K562 (cell line): ENCODE data around the gene TXNRD2. TPM values are rescaled to one million over a fixed set of nuclear protein-coding genes. Genes with fewer than 3 reads are reported as not detected.
A peak's percentile ranks its signal among the peaks of the same experiment; 100 is the strongest.

Experiments
- BDP1 ChIP-seq: IDR thresholded peaks from 3 replicates; pipeline ENCODE4 v1.6.1; 2011; ENCODE audit not compliant: insufficient read length, insufficient read depth
- CCNT2 ChIP-seq: IDR thresholded peaks from 2 replicates; pipeline ENCODE4 v1.6.1; 2011; ENCODE audit warnings: borderline replicate concordance, low read depth, mild to moderate bottlenecking, moderate library complexity, mixed read lengths, low read length; ENCODE audit not compliant: insufficient read length; ENCODE audit errors: extremely low read depth
- HOXB6 ChIP-seq: fragments of 250-450 bp; sonication (Bioruptor Pico); IDR thresholded peaks from 2 replicates; pipeline ENCODE4 v1.5.1; 2022; ENCODE audit warnings: mild to moderate bottlenecking, borderline replicate concordance
- PRMT5 ChIP-seq: sonication (generic); formaldehyde crosslinking; IDR thresholded peaks from 2 replicates; pipeline ENCODE4 v1.5.0; 2020; ENCODE audit warnings: missing genetic modification reagents
- SAP30 ChIP-seq: fragments of 200-600 bp; sonication (generic); IDR thresholded peaks from 2 replicates; pipeline ENCODE4 v1.6.1; 2012; ENCODE audit warnings: borderline replicate concordance, low read depth, mild to moderate bottlenecking, moderate library complexity, low read length, control low read depth, inconsistent platforms; ENCODE audit not compliant: insufficient read depth, poor library complexity, severe bottlenecking
- SMARCB1 ChIP-seq: IDR thresholded peaks from 2 replicates; pipeline ENCODE4 v1.6.1; 2011; ENCODE audit warnings: improper control_type of control experiment, low read depth; ENCODE audit not compliant: insufficient read length
- SNIP1 ChIP-seq: fragments of 450-650 bp; IDR thresholded peaks from 2 replicates; pipeline ENCODE4 v1.7.1; 2017; ENCODE audit warnings: low read depth, mild to moderate bottlenecking
- ZNF316 ChIP-seq: fragments of 450-650 bp; IDR thresholded peaks from 2 replicates; pipeline ENCODE4 v1.6.1; 2016
- polyA plus RNA-seq, 8 experiments: library from polyadenylated mRNA; depleted of rRNA in 4 of 8; stranded (reverse) in 5 of 8; unstranded in 3 of 8; fragments of >200 nt; fragmentation: Nextera tagmentation in 2 of 8; fragmentation: Illumina TruSeq in 1 of 8; extraction: Ambion mirVana in 2 of 8; extraction: Trizol in 1 of 8; gene quantifications; 2 replicates each; pipeline versions ENCODE4 v1.2.1 to v1.2.3, GENCODE V29; 2011 to 2014; ENCODE audit warnings: inconsistent platforms in 1 of 8, missing spikeins in 1 of 8
- total RNA-seq, 7 experiments: library from RNA; depleted of rRNA in 6 of 7; stranded (reverse); fragments of >200 nt in 6 of 7; fragmentation: Illumina TruSeq in 2 of 7; extraction: Trizol in 2 of 7; gene quantifications; 2 replicates each; pipeline versions ENCODE4 v1.2.1 to v1.2.3, GENCODE V29; 2011 to 2021; ENCODE audit warnings: low replicate concordance in 1 of 7
- TF ChIP-seq, protein P1 (sequence below): sonication (generic); formaldehyde crosslinking; IDR thresholded peaks from 2 replicates; pipeline ENCODE4 v1.8.1; 2023; ENCODE audit warnings: missing genetic modification reagents, mild to moderate bottlenecking, borderline replicate concordance
- TF ChIP-seq, protein P2 (sequence below): IDR thresholded peaks from 2 replicates; pipeline ENCODE4 v1.6.1; 2011; ENCODE audit warnings: borderline replicate concordance, low read depth, mild to moderate bottlenecking, moderate library complexity, low read length; ENCODE audit not compliant: insufficient read depth, poor library complexity, severe bottlenecking

Gene TXNRD2
- total and polyA plus RNA-seq, 9 of the 15 experiments (the other 6 are each of a cell fraction or from before 2014, with no cell fraction given), result 3.3 to 80.2 (median 49.4) TPM

DNA sequence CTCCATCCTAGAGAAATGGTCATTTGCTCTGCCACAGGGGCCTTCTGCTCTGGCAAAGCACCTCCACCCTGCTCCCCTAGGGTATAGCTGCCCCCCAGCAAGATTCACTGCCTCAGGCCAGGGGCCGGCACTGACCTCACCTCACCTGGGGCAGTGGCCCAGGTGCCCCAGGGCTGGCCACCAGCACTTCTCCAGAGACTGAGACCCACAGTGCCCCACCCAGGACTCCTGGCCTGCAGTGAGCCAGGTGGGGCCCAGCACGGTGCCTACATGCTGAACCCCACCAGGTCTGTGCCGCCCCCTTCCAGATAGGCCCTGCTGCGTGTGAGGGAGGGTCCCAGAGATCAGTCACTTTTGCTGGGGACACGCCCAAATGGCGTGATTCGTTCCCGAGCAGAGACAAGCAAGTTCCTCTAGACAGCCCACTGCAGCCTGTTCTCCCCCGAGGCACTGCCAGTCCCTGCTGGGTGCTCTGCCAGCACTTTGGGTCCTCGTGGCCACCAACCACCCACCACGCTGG lies 97.7 kb downstream of the TXNRD2 start (continued):
- TF ChIP-seq, protein P1, sequence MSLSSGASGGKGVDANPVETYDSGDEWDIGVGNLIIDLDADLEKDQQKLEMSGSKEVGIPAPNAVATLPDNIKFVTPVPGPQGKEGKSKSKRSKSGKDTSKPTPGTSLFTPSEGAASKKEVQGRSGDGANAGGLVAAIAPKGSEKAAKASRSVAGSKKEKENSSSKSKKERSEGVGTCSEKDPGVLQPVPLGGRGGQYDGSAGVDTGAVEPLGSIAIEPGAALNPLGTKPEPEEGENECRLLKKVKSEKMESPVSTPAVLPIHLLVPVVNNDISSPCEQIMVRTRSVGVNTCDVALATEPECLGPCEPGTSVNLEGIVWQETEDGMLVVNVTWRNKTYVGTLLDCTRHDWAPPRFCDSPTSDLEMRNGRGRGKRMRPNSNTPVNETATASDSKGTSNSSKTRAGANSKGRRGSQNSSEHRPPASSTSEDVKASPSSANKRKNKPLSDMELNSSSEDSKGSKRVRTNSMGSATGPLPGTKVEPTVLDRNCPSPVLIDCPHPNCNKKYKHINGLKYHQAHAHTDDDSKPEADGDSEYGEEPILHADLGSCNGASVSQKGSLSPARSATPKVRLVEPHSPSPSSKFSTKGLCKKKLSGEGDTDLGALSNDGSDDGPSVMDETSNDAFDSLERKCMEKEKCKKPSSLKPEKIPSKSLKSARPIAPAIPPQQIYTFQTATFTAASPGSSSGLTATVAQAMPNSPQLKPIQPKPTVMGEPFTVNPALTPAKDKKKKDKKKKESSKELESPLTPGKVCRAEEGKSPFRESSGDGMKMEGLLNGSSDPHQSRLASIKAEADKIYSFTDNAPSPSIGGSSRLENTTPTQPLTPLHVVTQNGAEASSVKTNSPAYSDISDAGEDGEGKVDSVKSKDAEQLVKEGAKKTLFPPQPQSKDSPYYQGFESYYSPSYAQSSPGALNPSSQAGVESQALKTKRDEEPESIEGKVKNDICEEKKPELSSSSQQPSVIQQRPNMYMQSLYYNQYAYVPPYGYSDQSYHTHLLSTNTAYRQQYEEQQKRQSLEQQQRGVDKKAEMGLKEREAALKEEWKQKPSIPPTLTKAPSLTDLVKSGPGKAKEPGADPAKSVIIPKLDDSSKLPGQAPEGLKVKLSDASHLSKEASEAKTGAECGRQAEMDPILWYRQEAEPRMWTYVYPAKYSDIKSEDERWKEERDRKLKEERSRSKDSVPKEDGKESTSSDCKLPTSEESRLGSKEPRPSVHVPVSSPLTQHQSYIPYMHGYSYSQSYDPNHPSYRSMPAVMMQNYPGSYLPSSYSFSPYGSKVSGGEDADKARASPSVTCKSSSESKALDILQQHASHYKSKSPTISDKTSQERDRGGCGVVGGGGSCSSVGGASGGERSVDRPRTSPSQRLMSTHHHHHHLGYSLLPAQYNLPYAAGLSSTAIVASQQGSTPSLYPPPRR, result no peak
- TF ChIP-seq HOXB6 (CRISPR knock-in tag) (no peak), BDP1 (no peak), ZNF316 (no peak), CCNT2 (no peak), SNIP1 (no peak), SMARCB1 (no peak), SAP30 (no peak), PRMT5 (peak; percentile 37; the same call in 1 of the 2 replicates)
- TF ChIP-seq, protein P2, sequence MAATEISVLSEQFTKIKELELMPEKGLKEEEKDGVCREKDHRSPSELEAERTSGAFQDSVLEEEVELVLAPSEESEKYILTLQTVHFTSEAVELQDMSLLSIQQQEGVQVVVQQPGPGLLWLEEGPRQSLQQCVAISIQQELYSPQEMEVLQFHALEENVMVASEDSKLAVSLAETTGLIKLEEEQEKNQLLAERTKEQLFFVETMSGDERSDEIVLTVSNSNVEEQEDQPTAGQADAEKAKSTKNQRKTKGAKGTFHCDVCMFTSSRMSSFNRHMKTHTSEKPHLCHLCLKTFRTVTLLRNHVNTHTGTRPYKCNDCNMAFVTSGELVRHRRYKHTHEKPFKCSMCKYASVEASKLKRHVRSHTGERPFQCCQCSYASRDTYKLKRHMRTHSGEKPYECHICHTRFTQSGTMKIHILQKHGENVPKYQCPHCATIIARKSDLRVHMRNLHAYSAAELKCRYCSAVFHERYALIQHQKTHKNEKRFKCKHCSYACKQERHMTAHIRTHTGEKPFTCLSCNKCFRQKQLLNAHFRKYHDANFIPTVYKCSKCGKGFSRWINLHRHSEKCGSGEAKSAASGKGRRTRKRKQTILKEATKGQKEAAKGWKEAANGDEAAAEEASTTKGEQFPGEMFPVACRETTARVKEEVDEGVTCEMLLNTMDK, result no peak
- TF ChIP-seq, all 486 proteins: peak for 8
